CD14-positive monocyte (primary cell): ENCODE results near the gene CEACAM4. TPM values are rescaled to one million over a fixed set of nuclear protein-coding genes. Genes with fewer than 3 reads are reported as not detected.
A peak's percentile ranks its signal among the peaks of the same experiment; 100 is the strongest.

Source experiments
- DNase-seq, 3 donors: peaks; one replicate each; pipeline ENCODE4 v3.0.0-alpha.2; 2011 to 2022
- H2AFZ ChIP-seq: 2 replicates; pipeline ENCODE4 v1.6.0; 2012; ENCODE audit warnings: mild to moderate bottlenecking, low read depth, low read length, inconsistent platforms; ENCODE audit not compliant: insufficient read depth, poor library complexity, severe bottlenecking
- H3K27ac ChIP-seq, 2 donors: 1 replicate in 1 of 2; 2 replicates in 1 of 2; pipeline ENCODE4 v1.5.1; 2012 to 2013; ENCODE audit warnings: low read length in 2 of 2, control low read depth in 1 of 2, inconsistent platforms in 1 of 2, low read depth in 1 of 2, mild to moderate bottlenecking in 1 of 2
- H3K27me3 ChIP-seq, 2 donors: one replicate each; pipeline versions ENCODE4 v1.6.0 to v1.6.1; 2011 to 2013; ENCODE audit warnings: low read length in 2 of 2; ENCODE audit not compliant: control insufficient read depth in 2 of 2, insufficient read depth in 2 of 2
- H3K36me3 ChIP-seq, 2 donors: replicated peaks in 1 of 2; 1 replicate in 1 of 2; 2 replicates in 1 of 2; pipeline versions ENCODE4 v1.5.1 to v1.6.1; 2012 to 2013; ENCODE audit warnings: low read length in 2 of 2, control low read depth in 1 of 2, inconsistent platforms in 1 of 2, mild to moderate bottlenecking in 1 of 2; ENCODE audit not compliant: insufficient read depth in 2 of 2, control insufficient read depth in 1 of 2
- H3K4me1 ChIP-seq, 2 donors: 1 replicate in 1 of 2; 2 replicates in 1 of 2; pipeline versions ENCODE4 v1.5.1 to v1.6.1; 2012 to 2013; ENCODE audit warnings: low read length in 2 of 2, control low read depth in 1 of 2, inconsistent platforms in 1 of 2, mild to moderate bottlenecking in 1 of 2, moderate library complexity in 1 of 2; ENCODE audit not compliant: insufficient read depth in 2 of 2, control insufficient read depth in 1 of 2
- H3K4me2 ChIP-seq: replicated peaks from 2 replicates; pipeline ENCODE3; 2012; ENCODE audit warnings: low read length, moderate library complexity, mild to moderate bottlenecking; ENCODE audit not compliant: poor library complexity, severe bottlenecking; ENCODE audit errors: extremely low read depth
- H3K4me3 ChIP-seq, 3 experiments: fragments of 200-600 bp in 1 of 3; sonication (generic) in 1 of 3; replicated peaks in 1 of 3; 1 replicate in 2 of 3; 2 replicates in 1 of 3; pipeline ENCODE4 v1.5.1; 2011 to 2013; ENCODE audit warnings: low read length in 3 of 3, mild to moderate bottlenecking in 3 of 3, control low read depth in 2 of 3, low read depth in 2 of 3, inconsistent platforms in 1 of 3, moderate library complexity in 1 of 3
- H3K79me2 ChIP-seq: 2 replicates; pipeline ENCODE4 v1.6.0; 2012; ENCODE audit warnings: mild to moderate bottlenecking, control low read depth, inconsistent platforms, low read length, moderate library complexity; ENCODE audit not compliant: insufficient read depth
- H3K9ac ChIP-seq: 2 replicates; pipeline ENCODE4 v1.6.0; 2017; ENCODE audit warnings: low read length, mild to moderate bottlenecking; ENCODE audit not compliant: insufficient read depth, poor library complexity, severe bottlenecking
- H3K9me3 ChIP-seq, 2 donors: replicated peaks in 1 of 2; 1 replicate in 1 of 2; 2 replicates in 1 of 2; pipeline versions ENCODE4 v1.5.1 to v1.6.1; 2012 to 2013; ENCODE audit warnings: low read length in 2 of 2, control low read depth in 1 of 2; ENCODE audit not compliant: control insufficient read depth in 1 of 2, insufficient read depth in 1 of 2
- H4K20me1 ChIP-seq: 2 replicates; pipeline ENCODE4 v1.6.0; 2012; ENCODE audit warnings: mild to moderate bottlenecking, low read length, control low read depth, moderate library complexity; ENCODE audit not compliant: insufficient read depth
- H3K27ac Mint-ChIP-seq, 7 donors: one replicate each; pipeline ENCODE4 v1.8.0; 2020; ENCODE audit warnings: mild to moderate bottlenecking in 7 of 7, mixed read lengths in 7 of 7, moderate library complexity in 6 of 7, inconsistent platforms in 2 of 7
- H3K27me3 Mint-ChIP-seq, 3 donors: one replicate each; pipeline ENCODE4 v1.8.0; 2021 to 2022; ENCODE audit warnings: low read depth in 3 of 3, mild to moderate bottlenecking in 3 of 3, mixed read lengths in 3 of 3, moderate library complexity in 3 of 3, inconsistent platforms in 1 of 3
- H3K36me3 Mint-ChIP-seq, 2 donors: one replicate each; pipeline ENCODE4 v1.8.0; 2020; ENCODE audit warnings: mixed read lengths in 2 of 2, inconsistent platforms in 1 of 2, mild to moderate bottlenecking in 1 of 2
- H3K4me1 Mint-ChIP-seq: one replicate; pipeline ENCODE4 v1.8.0; 2020; ENCODE audit warnings: mild to moderate bottlenecking, mixed read lengths
- H3K4me3 Mint-ChIP-seq, 2 donors: one replicate each; pipeline ENCODE4 v1.8.0; 2020; ENCODE audit warnings: mild to moderate bottlenecking in 2 of 2, mixed read lengths in 2 of 2, moderate library complexity in 1 of 2
- H3K9me3 Mint-ChIP-seq, 7 donors: one replicate each; pipeline ENCODE4 v1.8.0; 2020 to 2022; ENCODE audit warnings: mixed read lengths in 7 of 7, mild to moderate bottlenecking in 6 of 7, moderate library complexity in 6 of 7, inconsistent platforms in 2 of 7
- WGBS: methylation state at CpG from one replicate; pipeline ENCODE4 v1.1.5; 2013; ENCODE audit warnings: missing lambda C conversion rate; ENCODE audit not compliant: insufficient coverage; 5-methylcytosine and 5-hydroxymethylcytosine counted together
- intact Hi-C, 2 donors: fragments of 100-400 bp; cut with micrococcal nuclease; formaldehyde crosslinking; loops; one replicate each; pipeline versions ENCODE4 v1.15.0 to v1.15.1; 2023
- polyA plus RNA-seq, 3 donors: library from polyadenylated mRNA; depleted of rRNA in 1 of 3; unstranded in 2 of 3; stranded (reverse) in 1 of 3; fragments of 300-500 nt in 2 of 3; fragments of >200 nt in 1 of 3; fragmentation: Illumina TruSeq in 2 of 3; gene quantifications; 1 replicate in 2 of 3; 2 replicates in 1 of 3; pipeline ENCODE4 v1.2.3, GENCODE V29; 2012 to 2021
- TF ChIP-seq, protein P1 (sequence below): fragments of 200-600 bp; IDR thresholded peaks from one replicate; pipeline ENCODE4 v1.8.0; 2022; ENCODE audit warnings: antibody characterized with exemption, mild to moderate bottlenecking

CEACAM4 gene
- polyA plus RNA-seq, 3 donors = 23.1 to 40.7 (median 27.5) TPM

DNA sequence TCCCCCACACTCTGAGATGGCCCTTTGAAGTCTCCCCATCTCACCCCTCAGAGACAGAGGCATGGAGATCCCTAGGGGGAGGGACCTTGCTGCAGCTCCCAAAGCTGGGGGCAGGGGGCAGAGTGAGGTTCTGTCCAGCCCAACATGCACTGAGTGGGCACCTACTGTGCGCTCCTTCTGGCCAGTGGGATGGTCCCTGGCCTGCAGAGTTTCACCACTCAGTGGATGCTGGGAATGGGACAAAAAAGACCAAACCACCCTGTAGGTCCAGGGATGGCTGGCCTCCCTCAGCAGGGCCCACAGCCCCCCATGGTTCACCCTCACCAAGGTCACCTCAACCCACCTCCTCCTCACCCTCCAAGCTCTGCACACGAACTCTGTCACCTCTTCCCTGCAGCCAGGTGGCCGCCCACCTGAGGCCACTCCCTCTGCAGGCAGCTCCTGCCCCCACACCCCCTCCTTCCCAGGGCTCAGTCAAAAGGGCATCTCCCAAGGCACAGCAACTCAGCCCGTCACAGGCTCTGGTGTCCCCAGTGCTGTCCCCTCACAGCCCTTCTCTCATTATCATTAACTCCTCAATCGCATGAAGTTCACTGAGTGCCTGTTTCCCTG, 34.8 kb downstream of the CEACAM4 start:
- intact Hi-C loops = no loop called here
- H3K9ac ChIP-seq = no peak overlapping the region
- DNase-seq = no peak
- Mint-ChIP-seq H3K4me1 (peaks cover 18% of the 10 kb centered on the region), H3K27ac (peak overlapping the region in 1 of 7 donors; percentile 50), H3K9me3 (peaks cover 0 to 1% (median 0%) of the 10 kb centered on the region in 7 donors), H3K27me3 (peaks cover 8 to 21% (median 10%) of the 10 kb centered on the region in 3 donors), H3K36me3 (peaks cover 2 to 3% of the 10 kb centered on the region in 2 donors), H3K4me3 (no peak overlapping the region)
- H3K27me3 ChIP-seq = no peaks in the 10 kb centered on the region
- no peaks in the 10 kb centered on the region for H4K20me1 ChIP-seq
- no peak overlapping the region for H3K4me3 ChIP-seq
- no peak overlapping the region for H2AFZ ChIP-seq
- TF ChIP-seq, protein P1, sequence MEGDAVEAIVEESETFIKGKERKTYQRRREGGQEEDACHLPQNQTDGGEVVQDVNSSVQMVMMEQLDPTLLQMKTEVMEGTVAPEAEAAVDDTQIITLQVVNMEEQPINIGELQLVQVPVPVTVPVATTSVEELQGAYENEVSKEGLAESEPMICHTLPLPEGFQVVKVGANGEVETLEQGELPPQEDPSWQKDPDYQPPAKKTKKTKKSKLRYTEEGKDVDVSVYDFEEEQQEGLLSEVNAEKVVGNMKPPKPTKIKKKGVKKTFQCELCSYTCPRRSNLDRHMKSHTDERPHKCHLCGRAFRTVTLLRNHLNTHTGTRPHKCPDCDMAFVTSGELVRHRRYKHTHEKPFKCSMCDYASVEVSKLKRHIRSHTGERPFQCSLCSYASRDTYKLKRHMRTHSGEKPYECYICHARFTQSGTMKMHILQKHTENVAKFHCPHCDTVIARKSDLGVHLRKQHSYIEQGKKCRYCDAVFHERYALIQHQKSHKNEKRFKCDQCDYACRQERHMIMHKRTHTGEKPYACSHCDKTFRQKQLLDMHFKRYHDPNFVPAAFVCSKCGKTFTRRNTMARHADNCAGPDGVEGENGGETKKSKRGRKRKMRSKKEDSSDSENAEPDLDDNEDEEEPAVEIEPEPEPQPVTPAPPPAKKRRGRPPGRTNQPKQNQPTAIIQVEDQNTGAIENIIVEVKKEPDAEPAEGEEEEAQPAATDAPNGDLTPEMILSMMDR = no peak
- WGBS = 59% methylated on average over 5 of the region's 5 CpGs
- no peak overlapping the region for H3K4me2 ChIP-seq
- no peak overlapping the region for H3K27ac ChIP-seq
- H3K9me3 ChIP-seq = no peaks in the 10 kb centered on the region
- H3K36me3 ChIP-seq = peaks cover 0 to 3% of the 10 kb centered on the region in 2 donors
- peaks cover 9 to 15% of the 10 kb centered on the region in 2 donors for H3K4me1 ChIP-seq
- H3K79me2 ChIP-seq = no peaks in the 10 kb centered on the region

DNA sequence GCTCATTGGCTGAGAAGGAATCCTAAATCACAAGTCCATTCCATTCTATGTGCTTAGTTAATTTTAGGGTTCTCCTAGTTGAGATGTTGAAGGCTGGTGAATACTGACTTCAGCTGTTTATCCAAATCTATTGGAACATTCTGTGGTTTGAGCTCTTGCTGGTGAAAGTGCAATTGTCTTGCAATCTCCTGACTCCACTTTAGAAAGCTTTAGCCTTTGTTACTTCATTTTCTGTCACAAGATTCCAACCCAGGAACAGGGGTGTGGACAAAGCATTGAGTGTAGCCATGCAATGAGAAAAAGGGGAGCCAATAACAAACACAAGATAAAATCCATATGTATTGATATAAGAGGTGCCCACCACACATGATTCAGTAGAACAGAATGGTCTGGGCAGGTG, 35.9 kb downstream of the CEACAM4 start:
- no peak overlapping the region for H3K27ac ChIP-seq
- H2AFZ ChIP-seq = no peak overlapping the region
- H3K9me3 ChIP-seq = no peaks in the 10 kb centered on the region
- peaks cover 9 to 15% of the 10 kb centered on the region in 2 donors for H3K4me1 ChIP-seq
- H3K4me3 ChIP-seq = no peak overlapping the region
- no peak overlapping the region for H3K9ac ChIP-seq
- peaks cover 2 to 9% of the 10 kb centered on the region in 2 donors for H3K36me3 ChIP-seq
- peaks cover 0 to 1% (median 0%) of the 10 kb centered on the region in 7 donors for H3K9me3 Mint-ChIP-seq
- H3K79me2 ChIP-seq = no peaks in the 10 kb centered on the region
- peaks cover 3 to 17% (median 7%) of the 10 kb centered on the region in 3 donors for H3K27me3 Mint-ChIP-seq
- no peak overlapping the region for H3K4me2 ChIP-seq
- H3K4me1 Mint-ChIP-seq = peaks cover 18% of the 10 kb centered on the region
- DNase-seq = no peak
- H3K4me3 Mint-ChIP-seq = peak overlapping the region in 1 of 2 donors; percentile 15
- H3K36me3 Mint-ChIP-seq = peaks cover 10 to 13% of the 10 kb centered on the region in 2 donors
- no peak overlapping the region for H3K27ac Mint-ChIP-seq
- intact Hi-C loops = no loop called here
- TF ChIP-seq, protein P1 = no peak
- no peaks in the 10 kb centered on the region for H3K27me3 ChIP-seq
- H4K20me1 ChIP-seq = no peaks in the 10 kb centered on the region
